ENCODE data around the gene TRAM2.

- TF ChIP-seq POLR2A (IDR thresholded peaks at IDR 0.05) = no peak
- TF ChIP-seq CTCF (IDR thresholded peaks at IDR 0.05) = no peak
- TF ChIP-seq EP300 (IDR thresholded peaks at IDR 0.05) = no peak
Measured at GRCh38 chr6:52595796-52596130, 18.9 kb upstream of the TRAM2 start.

All from tibial nerve (tissue), 4 donors.